ENCODE results near the gene WDR37.

WDR37 gene

DNA sequence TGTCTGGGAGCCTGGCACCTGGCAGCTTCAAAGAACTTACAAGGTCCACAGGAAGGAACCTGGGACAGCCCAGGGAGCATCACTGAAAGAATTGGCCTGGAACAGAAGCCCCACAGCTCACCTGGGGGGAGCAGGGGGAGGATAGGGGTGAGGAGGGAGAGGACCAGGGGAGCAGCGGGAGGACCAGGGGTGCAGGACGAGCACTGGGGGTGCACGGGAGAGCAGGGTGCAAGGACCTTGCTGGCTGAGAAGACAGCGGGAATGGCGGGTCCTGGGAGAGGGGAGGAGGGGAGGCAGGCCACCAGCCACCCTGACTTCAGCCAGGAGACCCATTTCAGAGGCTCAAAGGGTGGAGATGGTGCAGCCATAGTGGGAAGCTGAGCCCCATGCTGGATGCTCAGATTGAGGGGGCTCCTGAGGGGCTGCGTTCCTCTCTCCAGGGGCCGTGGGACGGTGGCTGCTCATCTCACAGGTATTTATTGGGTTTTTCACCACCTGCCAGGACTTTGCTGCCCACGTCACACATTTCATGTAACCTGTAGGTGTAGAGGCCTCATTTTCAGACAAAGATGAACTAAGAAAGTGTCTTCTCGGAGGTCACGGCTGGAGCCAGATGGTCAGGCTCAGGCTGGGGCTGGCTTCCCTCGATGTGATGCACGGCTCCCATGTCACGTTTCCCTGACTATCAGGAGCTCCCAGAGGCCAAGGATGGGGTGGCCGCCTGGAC is 110.1 kb downstream of the WDR37 start:
- no peak overlapping the region for H3K27ac ChIP-seq (ENCODE audit: low read length)
- H3K4me1 ChIP-seq (ENCODE audit: insufficient read depth, low read length), result no peaks in the 10 kb centered on the region
- H2AFZ ChIP-seq (ENCODE audit: low read depth, low read length), result no peak overlapping the region
- H3K36me3 ChIP-seq (ENCODE audit: insufficient read depth, low read length), result no peaks in the 10 kb centered on the region
- ATAC-seq (ENCODE audit: insufficient read depth, low read depth) (no peak), DNase-seq (no peak)
- H3K9ac ChIP-seq (ENCODE audit: low read depth, low read length), result no peak overlapping the region
- H3K9me3 ChIP-seq (ENCODE audit: insufficient read depth, low read length, severe bottlenecking), result no peaks in the 10 kb centered on the region
- no peak overlapping the region for H3K4me3 ChIP-seq (ENCODE audit: low read depth in 1 of 2, low read length in 2 of 2)
- TF ChIP-seq EZH2 (IDR thresholded peaks at IDR 0.05; ENCODE audit: borderline replicate concordance, low read depth, low read length, severe bottlenecking), result no peak
- TF ChIP-seq, protein P1, sequence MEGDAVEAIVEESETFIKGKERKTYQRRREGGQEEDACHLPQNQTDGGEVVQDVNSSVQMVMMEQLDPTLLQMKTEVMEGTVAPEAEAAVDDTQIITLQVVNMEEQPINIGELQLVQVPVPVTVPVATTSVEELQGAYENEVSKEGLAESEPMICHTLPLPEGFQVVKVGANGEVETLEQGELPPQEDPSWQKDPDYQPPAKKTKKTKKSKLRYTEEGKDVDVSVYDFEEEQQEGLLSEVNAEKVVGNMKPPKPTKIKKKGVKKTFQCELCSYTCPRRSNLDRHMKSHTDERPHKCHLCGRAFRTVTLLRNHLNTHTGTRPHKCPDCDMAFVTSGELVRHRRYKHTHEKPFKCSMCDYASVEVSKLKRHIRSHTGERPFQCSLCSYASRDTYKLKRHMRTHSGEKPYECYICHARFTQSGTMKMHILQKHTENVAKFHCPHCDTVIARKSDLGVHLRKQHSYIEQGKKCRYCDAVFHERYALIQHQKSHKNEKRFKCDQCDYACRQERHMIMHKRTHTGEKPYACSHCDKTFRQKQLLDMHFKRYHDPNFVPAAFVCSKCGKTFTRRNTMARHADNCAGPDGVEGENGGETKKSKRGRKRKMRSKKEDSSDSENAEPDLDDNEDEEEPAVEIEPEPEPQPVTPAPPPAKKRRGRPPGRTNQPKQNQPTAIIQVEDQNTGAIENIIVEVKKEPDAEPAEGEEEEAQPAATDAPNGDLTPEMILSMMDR (IDR thresholded peaks at IDR 0.05; ENCODE audit: borderline replicate concordance, extremely low read depth, low read length, poor library complexity, severe bottlenecking), result no peak
- H3K4me2 ChIP-seq (ENCODE audit: insufficient read depth, low read length), result no peak overlapping the region
- 0 out of 2 replicates have a peak, but pooled peaks cover 2% of the 10 kb centered on the region for H4K20me1 ChIP-seq (ENCODE audit: insufficient read depth, low read length)
- no peaks in the 10 kb centered on the region for H3K79me2 ChIP-seq (ENCODE audit: insufficient read depth, low read length)
- H3K27me3 ChIP-seq (ENCODE audit: insufficient read depth, low read length, poor library complexity), result no peaks in the 10 kb centered on the region

DNA sequence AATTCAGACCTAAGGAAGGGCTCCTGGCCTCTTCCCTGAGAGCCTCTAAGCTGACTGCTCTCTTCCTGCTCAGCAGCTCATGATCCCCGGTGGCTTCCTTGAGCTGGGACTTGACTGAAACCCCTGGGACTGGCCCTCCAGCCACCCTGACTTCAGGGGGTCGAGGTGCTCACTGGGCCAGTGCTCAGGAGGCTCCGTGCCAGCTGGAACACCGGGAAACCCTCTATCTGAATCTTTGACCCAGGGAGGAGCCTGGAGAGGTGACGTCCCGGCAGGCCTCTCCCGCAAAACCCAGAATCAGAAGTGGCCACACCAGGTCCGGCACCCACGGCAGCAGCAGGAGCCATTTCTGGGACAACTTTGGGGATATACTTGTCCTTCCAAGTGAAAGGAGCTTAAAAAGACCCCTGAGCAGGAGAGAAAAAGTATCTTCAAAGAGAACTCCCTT is 110.7 kb downstream of the WDR37 start:
- H3K79me2 ChIP-seq (ENCODE audit: insufficient read depth, low read length), result no peaks in the 10 kb centered on the region
- no peaks in the 10 kb centered on the region for H3K27me3 ChIP-seq (ENCODE audit: insufficient read depth, low read length, poor library complexity)
- H4K20me1 ChIP-seq (ENCODE audit: insufficient read depth, low read length), result 0 out of 2 replicates have a peak, but pooled peaks cover 2% of the 10 kb centered on the region
- H3K4me3 ChIP-seq (ENCODE audit: low read depth in 1 of 2, low read length in 2 of 2), result no peak overlapping the region
- H2AFZ ChIP-seq (ENCODE audit: low read depth, low read length), result no peak overlapping the region
- H3K36me3 ChIP-seq (ENCODE audit: insufficient read depth, low read length), result no peaks in the 10 kb centered on the region
- H3K9me3 ChIP-seq (ENCODE audit: insufficient read depth, low read length, severe bottlenecking), result no peaks in the 10 kb centered on the region
- DNase-seq, result no peak
- H3K4me2 ChIP-seq (ENCODE audit: insufficient read depth, low read length), result no peak overlapping the region
- no peak overlapping the region for H3K9ac ChIP-seq (ENCODE audit: low read depth, low read length)
- no peak for ATAC-seq (ENCODE audit: insufficient read depth, low read depth)
- TF ChIP-seq, protein P1 (IDR thresholded peaks at IDR 0.05; ENCODE audit: borderline replicate concordance, extremely low read depth, low read length, poor library complexity, severe bottlenecking), result no peak
- no peak for TF ChIP-seq EZH2 (IDR thresholded peaks at IDR 0.05; ENCODE audit: borderline replicate concordance, low read depth, low read length, severe bottlenecking)
- H3K27ac ChIP-seq (ENCODE audit: low read length), result no peak overlapping the region
- H3K4me1 ChIP-seq (ENCODE audit: insufficient read depth, low read length), result no peaks in the 10 kb centered on the region

DNA sequence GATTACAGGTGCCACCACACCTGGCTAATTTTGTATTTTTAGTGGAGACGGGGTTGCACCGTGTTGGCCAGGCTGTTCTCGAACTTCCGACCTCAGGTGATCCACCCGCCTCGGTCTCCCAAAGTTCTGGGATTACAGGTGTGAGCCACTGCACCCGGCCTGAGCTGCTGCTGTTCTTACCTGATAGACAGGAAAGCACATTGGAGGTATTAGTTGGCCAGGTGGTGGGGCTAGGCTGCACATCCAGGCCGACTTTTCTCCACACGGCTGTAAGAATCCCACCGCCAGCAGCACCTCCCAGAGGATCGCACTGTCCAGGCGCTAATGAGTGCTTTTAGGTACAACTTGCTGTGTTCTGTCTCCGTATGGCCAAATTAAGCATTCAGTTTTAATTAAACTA is 112.6 kb downstream of the WDR37 start:
- H3K4me1 ChIP-seq (ENCODE audit: insufficient read depth, low read length), result no peaks in the 10 kb centered on the region
- H3K4me2 ChIP-seq (ENCODE audit: insufficient read depth, low read length), result no peak overlapping the region
- H3K4me3 ChIP-seq (ENCODE audit: low read depth in 1 of 2, low read length in 2 of 2), result no peak overlapping the region
- ATAC-seq (ENCODE audit: insufficient read depth, low read depth) (no peak), DNase-seq (no peak)
- H4K20me1 ChIP-seq (ENCODE audit: insufficient read depth, low read length), result 0 out of 2 replicates have a peak, but pooled peaks cover 2% of the 10 kb centered on the region
- H3K27ac ChIP-seq (ENCODE audit: low read length), result no peak overlapping the region
- no peaks in the 10 kb centered on the region for H3K79me2 ChIP-seq (ENCODE audit: insufficient read depth, low read length)
- no peaks in the 10 kb centered on the region for H3K27me3 ChIP-seq (ENCODE audit: insufficient read depth, low read length, poor library complexity)
- H3K9ac ChIP-seq (ENCODE audit: low read depth, low read length), result no peak overlapping the region
- H3K36me3 ChIP-seq (ENCODE audit: insufficient read depth, low read length), result no peaks in the 10 kb centered on the region
- no peaks in the 10 kb centered on the region for H3K9me3 ChIP-seq (ENCODE audit: insufficient read depth, low read length, severe bottlenecking)
- TF ChIP-seq, protein P1 (IDR thresholded peaks at IDR 0.05; ENCODE audit: borderline replicate concordance, extremely low read depth, low read length, poor library complexity, severe bottlenecking), result no peak
- TF ChIP-seq EZH2 (IDR thresholded peaks at IDR 0.05; ENCODE audit: borderline replicate concordance, low read depth, low read length, severe bottlenecking), result no peak
- H2AFZ ChIP-seq (ENCODE audit: low read depth, low read length), result no peak overlapping the region
